ENCODE results near the gene FBF1. TPM values are rescaled to one million over a fixed set of nuclear protein-coding genes. Genes with fewer than 3 reads are reported as not detected.
A peak's percentile ranks its signal among the peaks of the same experiment; 100 is the strongest.

FBF1 gene
- total RNA-seq, 4 donors from 2014 or later: 7.2 to 47.0 (median 25.0) TPM

- no peak overlapping the region for H3K4me3 ChIP-seq
- peaks cover 0 to 20% (median 3%) of the 10 kb centered on the region in 4 donors for H3K4me1 ChIP-seq
- no peak for DNase-seq
- no peaks in the 10 kb centered on the region for H3K36me3 ChIP-seq
- H3K9me3 ChIP-seq: no peaks in the 10 kb centered on the region
- H3K27me3 ChIP-seq: no peaks in the 10 kb centered on the region
- TF ChIP-seq CTCF (IDR thresholded peaks at IDR 0.05) (no peak), POLR2A (IDR thresholded peaks at IDR 0.05) (no peak)
- no peak overlapping the region for H3K27ac ChIP-seq
Measured at GRCh38 chr17:75881678-75882454, 59.0 kb downstream of the FBF1 start.

- no peak for TF ChIP-seq POLR2A (IDR thresholded peaks at IDR 0.05)
- H3K27me3 ChIP-seq: no peaks in the 10 kb centered on the region
- no peak for DNase-seq
- H3K36me3 ChIP-seq: peaks cover 0 to 1% (median 0%) of the 10 kb centered on the region in 3 donors
- H3K4me3 ChIP-seq: no peak overlapping the region
- no peak overlapping the region for H3K27ac ChIP-seq
- H3K4me1 ChIP-seq: peaks cover 3 to 34% (median 19%) of the 10 kb centered on the region in 4 donors
- no peaks in the 10 kb centered on the region for H3K9me3 ChIP-seq
Measured at GRCh38 chr17:75880266-75880665, 60.6 kb downstream of the FBF1 start.

GRCh38 chr17:75878174-75878998 lies 62.5 kb downstream of the FBF1 start, which contains the start of gene TRIM47:
Gene TRIM47 (minus strand): TSS chr17:75878581. CDS start chr17:75878548, 33 bp downstream.
- peaks cover 3 to 36% (median 27%) of the 10 kb centered on the region in 4 donors for H3K4me1 ChIP-seq
- TF ChIP-seq POLR2A (IDR thresholded peaks at IDR 0.05): peak; percentile 5 to 51
- peak in 3 of 6 experiments; percentile 6 to 29 (median 19) for TF ChIP-seq CTCF (IDR thresholded peaks at IDR 0.05)
- H3K4me3 ChIP-seq: peak within 1 kb of the TSS; percentile 59 to 74 (median 69)
- H3K36me3 ChIP-seq: peaks cover 0 to 18% (median 0%) of the 10 kb centered on the region in 3 donors
- H3K9me3 ChIP-seq: no peaks in the 10 kb centered on the region
- H3K27ac ChIP-seq: peak within 1 kb of the TSS; percentile 86 to 95 (median 92)
- DNase-seq: peak; percentile 21 to 83 (median 76)
- no peaks in the 10 kb centered on the region for H3K27me3 ChIP-seq

GRCh38 chr17:75877752-75878173 lies 63.1 kb downstream of the FBF1 start:
- peaks cover 0 to 18% (median 0%) of the 10 kb centered on the region in 3 donors for H3K36me3 ChIP-seq
- H3K4me3 ChIP-seq: peak overlapping the region; percentile 59 to 74 (median 69)
- DNase-seq: peak; percentile 62 to 91 (median 89)
- no peaks in the 10 kb centered on the region for H3K9me3 ChIP-seq
- peak overlapping the region; percentile 86 to 95 (median 92) for H3K27ac ChIP-seq
- H3K27me3 ChIP-seq: no peaks in the 10 kb centered on the region
- TF ChIP-seq CTCF (IDR thresholded peaks at IDR 0.05) (peak; percentile 29 to 86 (median 70)), POLR2A (IDR thresholded peaks at IDR 0.05) (peak; percentile 28 to 53)
- H3K4me1 ChIP-seq: peaks cover 3 to 42% (median 29%) of the 10 kb centered on the region in 4 donors

GRCh38 chr17:75876938-75877751 lies 63.7 kb downstream of the FBF1 start:
- H3K9me3 ChIP-seq: no peaks in the 10 kb centered on the region
- peaks cover 3 to 47% (median 29%) of the 10 kb centered on the region in 4 donors for H3K4me1 ChIP-seq
- peaks cover 0 to 18% (median 0%) of the 10 kb centered on the region in 3 donors for H3K36me3 ChIP-seq
- H3K27me3 ChIP-seq: no peaks in the 10 kb centered on the region
- peak overlapping the region; percentile 59 to 74 (median 69) for H3K4me3 ChIP-seq
- H3K27ac ChIP-seq: peak overlapping the region; percentile 86 to 95 (median 92)
- DNase-seq: peak; percentile 56 to 89 (median 82)
- no peak for TF ChIP-seq POLR2A (IDR thresholded peaks at IDR 0.05)
- TF ChIP-seq CTCF (IDR thresholded peaks at IDR 0.05): no peak
